Femur (tissue), 1 donor: ENCODE data around the gene BCAS3.

ENCODE experiments used
- DNase-seq: peaks from one replicate; pipeline ENCODE4 v3.0.0-alpha.2; 2017

Gene BCAS3

DNA sequence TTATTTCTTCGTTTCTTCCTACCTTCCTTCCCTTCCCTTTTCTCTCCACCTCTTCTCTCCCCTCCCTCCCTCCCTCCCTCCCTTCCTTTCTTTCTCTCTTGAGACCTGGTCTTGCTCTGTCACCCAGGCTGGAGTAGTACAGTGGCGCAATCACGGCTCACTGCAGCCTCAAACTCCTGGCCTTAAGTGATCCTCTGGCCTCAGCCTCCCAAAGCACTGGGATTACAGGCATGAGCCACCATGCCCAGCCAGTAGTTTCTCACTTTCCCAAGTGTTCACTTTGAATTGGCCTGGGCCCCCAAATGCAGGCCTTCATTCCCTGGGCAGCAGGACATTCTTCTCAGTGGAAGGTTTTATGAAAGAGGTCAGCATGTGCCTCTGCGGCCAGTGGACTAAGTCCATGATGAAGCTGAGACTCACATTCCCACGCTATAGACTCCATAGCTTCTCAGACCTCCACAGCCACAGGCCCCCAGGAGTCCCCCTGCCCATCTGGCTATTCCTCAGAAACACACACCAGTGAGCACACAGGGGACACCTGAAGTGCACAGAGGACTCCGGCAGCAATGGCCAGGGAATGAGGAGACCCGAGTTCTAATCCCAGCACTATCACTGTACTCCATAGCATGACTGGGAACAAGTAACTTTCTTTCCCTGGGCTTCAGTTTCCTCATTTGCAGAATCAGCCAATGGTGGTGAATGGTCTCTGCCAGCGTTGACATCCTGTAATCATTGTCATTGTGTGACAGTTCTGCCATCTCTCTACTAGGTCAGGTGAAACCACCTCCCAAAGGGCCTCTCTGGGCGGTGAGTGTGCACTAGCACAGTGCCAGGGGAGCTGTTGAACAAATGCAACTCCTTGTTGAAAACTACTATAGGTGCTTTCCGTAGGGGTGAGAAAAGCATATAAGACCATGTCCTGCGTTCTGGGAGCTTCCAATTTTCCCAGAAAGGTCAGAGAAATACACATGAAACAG lies 652.8 kb downstream of the BCAS3 start:
- no peak for DNase-seq

DNA sequence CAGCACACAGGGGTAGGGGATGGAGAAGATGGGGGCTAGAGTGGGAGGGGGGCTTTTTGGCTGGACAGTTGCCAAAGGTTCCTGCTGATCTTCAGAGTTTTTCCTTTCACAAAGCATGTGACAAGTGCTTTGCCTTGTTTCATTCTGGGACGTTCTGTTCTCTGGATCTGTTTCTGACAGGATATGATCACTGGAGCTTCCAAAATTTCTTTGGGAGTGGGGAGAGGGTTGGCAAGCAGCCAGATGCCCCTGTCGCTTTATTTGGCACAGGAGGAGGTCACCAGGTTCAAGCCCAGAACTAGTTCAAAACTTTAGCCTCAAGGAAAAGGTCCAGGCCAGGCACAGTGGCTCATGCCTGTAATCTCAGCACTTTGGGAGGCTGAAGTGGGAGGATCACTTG lies 653.5 kb downstream of the BCAS3 start:
- no peak for DNase-seq

DNA sequence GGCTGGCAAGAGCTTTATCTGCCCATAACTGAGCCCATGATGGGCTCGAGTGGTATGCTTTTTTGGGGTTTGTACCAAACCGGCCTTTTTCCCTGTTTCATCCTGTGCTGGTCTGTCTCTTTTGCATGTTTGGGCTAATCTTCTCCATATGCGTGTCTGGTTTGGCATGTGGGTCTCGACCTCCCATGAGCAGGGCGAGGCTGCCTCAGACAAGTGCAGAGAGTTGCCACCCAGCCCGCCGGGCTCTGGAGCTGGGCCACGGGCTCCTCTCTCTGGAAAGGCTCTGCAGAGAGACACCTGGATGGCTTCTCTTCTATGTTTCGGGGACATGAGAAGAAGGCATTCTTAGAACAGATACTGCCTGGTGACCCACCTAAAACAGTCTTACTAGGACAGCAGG lies 654.2 kb downstream of the BCAS3 start:
- DNase-seq = no peak

GRCh38 chr17:61333136-61333535 lies 655.5 kb downstream of the BCAS3 start:
- no peak for DNase-seq

DNA sequence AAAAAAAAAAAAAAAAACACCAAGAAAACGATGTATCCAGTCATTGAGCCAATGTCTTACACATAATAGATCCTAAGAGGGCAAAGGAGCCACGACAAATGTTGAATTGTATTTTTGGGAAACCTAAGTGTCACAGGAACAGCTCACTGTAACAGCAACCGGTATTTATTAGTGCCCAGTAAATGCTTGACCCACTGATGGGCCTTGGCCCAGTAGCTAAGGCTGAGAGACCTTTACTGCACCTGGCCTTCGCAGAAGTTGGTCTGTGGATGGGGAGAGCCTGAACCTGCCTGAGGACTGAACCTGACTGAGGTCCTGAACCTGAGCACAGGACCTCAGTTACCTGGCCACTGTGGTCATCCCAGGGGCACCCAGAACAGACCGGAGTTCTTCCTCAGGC lies 657.0 kb downstream of the BCAS3 start:
- DNase-seq = no peak

- DNase-seq = no peak
Observed at GRCh38 chr17:61335105-61335844, 657.6 kb downstream of the BCAS3 start.

- DNase-seq = no peak
Observed at GRCh38 chr17:61335845-61336655, 658.4 kb downstream of the BCAS3 start.

DNA sequence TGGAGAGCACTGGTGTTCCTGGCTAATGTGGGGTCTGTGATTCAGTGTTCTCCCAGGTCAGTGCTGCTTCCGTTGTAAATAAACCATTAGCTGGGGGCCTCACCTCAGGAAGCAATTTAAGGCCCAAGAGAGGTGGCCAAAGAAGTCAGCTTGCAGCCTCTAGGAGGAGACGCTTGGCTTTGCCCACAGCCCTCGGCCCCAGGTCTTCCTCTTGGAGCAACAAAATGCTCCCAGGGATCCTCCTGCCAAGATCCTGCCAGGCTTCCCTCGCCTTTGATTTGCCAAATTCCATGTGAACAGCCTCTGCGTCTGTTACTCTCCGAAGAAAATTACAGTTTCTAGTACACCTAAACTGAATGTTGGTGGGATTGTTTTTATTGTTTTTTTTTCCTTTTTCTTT lies 659.6 kb downstream of the BCAS3 start:
- DNase-seq = no peak

DNA sequence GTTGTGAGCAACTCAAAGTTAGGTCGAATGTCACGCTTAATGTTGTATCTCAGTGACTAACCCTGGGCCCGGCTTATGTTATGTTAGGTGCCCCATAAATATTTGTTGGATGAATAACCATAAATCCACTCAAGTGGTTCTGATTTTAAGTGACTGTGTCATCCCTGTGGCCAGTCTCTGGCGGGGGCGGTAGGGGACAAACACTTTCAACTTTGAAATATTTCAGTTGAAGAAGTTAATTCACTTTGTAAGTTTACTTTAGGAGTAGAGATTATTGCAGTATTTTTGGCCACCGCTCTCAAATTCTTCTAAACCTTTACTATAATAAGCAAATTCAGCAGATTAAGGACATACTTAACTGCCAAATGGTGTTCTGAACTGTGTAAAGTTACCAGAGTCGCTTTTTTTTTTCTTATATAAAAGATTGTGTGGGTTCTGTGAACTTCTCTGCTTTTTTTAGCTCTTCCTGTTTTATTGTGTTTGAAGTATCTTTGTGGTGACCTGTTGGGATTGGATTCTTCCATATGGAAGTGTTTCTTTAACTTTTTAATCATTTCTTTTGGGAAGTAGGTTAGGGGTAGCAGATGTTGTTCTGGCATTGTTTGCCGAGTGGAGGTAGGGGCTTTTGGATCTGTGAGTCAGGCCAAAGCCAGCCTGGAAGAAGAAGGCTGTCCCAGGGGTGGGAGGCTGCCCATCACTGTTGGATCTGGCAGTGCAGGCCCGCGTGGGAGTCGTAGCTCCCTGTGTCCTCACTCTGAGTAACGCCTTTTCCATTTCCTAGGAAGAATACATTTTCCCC lies 660.5 kb downstream of the BCAS3 start:
- DNase-seq = no peak

DNA sequence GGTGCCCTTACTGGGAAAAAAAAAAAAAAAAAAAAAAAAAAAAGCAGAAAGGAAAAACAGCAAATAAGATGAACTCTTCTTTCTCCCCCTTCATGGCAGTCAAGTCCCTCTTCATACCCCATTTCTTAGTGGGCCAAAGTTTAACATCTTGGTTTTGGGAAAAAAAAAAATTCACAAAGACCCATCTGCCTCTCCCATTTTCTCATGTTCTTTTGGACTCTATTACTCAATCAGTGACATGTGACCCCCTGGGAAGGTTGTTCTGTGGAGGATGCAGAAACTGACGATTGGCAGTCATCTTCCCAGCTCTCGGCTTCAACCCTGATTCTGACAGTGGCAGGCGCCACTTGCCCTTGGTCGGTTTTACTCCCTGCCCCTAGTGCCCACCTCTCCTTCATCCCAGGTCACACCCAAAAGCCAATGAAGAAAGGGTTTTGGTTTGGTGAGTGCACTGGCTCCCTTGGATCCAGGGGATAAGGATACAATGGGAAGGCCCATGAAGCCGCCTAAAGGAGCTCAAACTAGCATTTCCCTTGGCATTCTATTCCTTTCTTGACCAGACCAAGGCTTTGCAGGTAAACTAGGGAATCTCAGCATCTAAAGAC lies 661.3 kb downstream of the BCAS3 start:
- DNase-seq = no peak

- no peak for DNase-seq
Observed at GRCh38 chr17:61340431-61341209, 663.0 kb downstream of the BCAS3 start.

DNA sequence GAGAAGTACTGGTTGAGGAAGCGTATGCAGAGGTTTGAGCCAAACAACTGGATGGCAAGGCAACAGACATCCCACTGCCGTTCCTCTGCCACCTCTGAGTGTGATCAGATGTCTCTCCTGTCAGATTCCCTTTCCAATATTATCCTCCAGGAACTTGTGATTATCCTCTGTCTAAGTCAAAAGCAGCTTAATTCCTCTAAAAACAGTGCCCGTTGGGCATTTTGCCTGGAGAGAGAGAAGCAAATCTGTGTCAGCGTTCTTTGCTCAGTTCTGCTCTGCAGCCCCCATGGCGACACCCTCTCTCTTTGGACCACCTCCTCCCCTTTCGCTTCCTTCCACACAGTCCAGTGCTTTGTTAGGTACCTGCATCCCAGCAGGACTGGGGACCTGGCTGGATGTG lies 665.9 kb downstream of the BCAS3 start:
- no peak for DNase-seq

GRCh38 chr17:61345061-61345460 lies 667.4 kb downstream of the BCAS3 start:
- DNase-seq = no peak

DNA sequence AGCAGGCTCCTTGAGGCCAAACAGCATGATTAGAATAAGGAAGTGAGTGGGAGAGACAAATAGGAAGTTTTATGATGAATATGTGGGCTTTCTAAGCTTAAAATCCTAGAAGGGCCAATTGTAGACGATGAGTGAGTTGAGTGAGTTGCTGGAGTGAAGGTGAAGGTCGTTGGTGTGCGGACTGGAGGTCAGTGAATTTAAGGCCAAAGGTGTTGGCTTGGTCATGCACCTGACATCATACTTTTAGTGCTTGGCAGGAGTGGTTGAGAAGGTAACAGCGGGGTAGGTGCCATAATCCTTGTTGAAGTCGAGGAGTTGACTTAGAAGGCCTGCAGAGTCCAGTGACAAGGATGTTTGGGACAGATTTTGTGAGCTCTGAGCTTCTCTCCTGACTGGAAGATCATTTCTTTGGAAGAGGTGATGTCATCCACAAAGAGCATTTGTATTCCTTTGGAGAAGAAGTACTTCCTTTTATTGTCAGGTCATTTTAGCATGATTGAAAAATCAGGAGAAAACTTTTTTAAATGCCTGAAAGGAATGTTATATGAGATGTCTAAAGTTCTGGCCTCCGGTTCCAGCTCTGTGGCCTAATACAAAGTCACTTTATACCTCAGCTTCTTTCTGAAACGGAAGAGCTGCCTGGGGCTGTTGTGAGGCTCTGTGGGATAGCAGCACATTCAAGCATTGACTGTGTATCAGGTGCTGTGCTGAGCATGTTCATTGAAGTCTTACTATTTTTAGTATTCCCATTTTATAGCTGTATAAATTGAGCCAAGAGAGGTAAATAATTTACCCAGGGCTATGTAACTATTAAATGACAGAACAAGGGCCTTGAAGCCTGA lies 668.4 kb downstream of the BCAS3 start:
- no peak for DNase-seq

DNA sequence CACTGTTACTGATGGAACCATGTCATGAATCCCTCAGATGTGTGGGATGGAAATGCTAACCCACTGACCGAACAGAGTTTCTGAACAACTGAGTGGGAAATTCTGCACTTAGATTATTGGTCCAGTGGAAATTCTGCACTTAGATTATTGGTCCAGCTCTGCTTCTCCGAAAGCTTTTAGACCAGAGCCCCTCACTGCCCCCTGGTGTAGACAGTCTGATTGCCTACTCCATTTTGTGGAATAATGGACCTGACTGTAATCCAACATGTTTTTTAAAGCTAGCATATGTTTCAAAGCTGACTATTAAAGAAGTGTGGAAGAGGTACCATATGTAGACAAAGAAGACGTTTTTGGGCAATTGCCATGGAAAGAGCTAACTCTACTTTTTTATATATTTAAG lies 671.7 kb downstream of the BCAS3 start:
- DNase-seq = no peak

DNA sequence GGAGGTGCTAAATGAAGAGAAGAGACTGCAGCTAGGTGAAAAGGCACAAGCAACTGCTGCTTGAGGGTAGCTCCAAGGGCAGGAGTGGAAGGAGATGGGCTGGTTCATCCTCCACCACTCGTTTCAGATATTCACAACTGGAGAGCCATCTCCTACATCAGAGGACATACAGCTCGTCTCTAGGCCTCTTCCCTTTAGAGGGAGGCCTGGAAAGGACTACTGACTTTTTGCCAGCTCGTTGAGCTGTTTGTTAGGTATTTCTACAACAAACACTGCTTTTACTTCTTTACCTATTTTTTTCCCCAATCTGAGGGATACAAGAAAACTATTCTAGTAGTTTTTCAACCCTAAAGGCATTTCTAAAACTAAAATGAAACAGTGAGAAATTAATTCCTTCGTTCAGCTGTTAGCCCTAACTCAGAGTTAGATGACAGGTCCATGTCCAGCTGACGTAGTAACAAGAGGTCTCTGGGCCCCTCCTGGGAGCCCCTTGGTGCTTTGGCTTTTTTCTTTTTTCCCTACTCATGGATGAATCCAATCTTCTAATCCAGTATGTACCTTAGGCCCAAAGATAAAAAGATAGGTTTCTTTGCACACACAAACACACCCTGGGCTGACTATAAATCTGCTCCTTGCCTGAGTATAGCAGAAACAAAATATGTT lies 674.2 kb downstream of the BCAS3 start:
- no peak for DNase-seq

DNA sequence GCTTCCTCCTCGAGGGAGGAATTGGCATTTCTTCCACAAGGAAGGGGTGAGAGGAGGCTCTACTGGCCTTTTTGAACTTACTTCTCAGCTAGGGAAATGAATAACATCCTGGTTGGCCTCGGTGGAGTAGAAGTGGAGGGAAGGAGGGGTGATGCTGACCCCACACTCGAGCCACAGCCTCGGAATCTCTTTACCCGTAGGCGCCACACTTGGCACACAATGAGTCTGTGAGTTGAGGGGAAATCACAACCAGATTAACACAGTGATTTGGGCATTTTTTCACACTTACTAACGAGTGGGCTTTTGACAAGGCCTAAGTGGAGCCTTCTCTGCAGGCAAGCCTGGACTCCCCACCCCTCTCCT lies 674.7 kb downstream of the BCAS3 start:
- DNase-seq = no peak

DNA sequence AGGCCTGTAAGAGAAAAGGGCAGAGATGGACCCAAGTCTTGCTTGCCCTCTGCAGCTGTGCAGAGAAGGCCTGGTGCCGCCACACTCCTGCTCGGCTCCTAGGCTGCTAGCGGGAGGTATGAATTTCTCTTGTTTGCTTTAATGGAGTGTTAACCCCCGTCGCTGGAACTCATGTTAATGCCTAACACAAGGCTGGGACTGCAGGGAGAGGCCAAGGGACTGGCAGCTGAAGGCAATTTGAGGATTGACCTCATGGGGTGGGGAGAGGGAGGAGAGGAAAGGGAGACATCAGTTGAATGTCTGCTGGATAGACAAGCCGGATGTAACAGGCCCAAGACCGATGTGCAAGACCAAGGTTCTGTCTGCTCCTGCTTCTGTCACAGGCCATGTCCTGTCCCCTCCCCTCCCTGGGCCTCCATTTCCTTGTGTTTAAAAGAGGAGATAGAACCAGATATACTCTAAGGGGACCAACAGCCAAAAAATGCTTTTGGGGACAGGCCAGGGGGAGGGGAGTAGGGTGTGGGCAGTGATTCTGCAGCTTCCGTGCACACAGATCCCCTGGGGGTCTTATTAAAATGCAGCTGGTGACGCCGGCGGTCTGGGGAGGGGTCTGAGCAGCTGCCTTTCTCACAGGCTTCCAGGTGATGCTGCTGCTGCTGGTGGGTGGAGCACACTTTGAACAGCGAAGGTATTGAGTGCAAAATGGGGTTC lies 675.3 kb downstream of the BCAS3 start:
- DNase-seq = no peak

DNA sequence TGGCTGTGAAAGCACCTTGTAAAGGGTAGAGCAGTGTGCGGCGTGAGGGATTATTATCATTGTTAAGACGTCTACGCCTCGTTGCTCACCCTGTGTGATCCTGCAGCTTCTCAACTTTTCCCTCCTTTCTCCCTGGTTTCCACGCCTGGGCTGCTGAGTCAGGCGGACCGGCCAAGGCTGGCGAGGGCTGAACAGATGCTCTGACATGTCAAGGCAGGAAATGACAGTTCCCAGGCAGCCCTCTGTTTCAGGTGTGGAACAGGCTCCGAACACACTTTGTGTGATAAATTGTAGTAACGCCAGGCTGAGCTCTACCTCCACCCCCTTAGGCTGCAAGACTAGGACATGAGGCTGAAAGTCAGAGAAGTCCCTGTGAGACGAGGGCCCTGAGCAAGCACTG lies 676.0 kb downstream of the BCAS3 start:
- no peak for DNase-seq
